ENCODE data around the gene FGF19. TPM values are rescaled to one million over a fixed set of nuclear protein-coding genes. Genes with fewer than 3 reads are reported as not detected.

Gene FGF19
- total RNA-seq, 1 donor from 2014 or later, result 0.21 TPM

DNA sequence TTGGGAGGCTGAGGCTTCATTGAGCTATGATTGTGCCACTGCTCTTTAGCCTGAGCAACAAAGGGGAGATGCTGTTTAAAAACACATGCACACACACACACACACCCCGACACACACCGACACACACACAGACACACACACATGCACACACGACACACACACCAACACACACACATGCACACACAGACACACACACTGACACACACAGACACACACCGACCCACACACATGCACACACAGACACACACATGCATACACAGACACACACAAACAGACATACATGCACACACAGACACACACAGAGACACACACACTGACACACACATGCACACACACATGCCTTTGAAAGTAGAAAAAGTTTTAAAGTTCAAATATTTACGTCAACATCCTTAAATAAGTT, 23.1 kb downstream of the FGF19 start:
- no peaks in the 10 kb centered on the region for H3K36me3 Mint-ChIP-seq (ENCODE audit: low read depth)
- no peak overlapping the region for H3K27ac Mint-ChIP-seq (ENCODE audit: unreplicated experiment)
- TF ChIP-seq, protein P1, sequence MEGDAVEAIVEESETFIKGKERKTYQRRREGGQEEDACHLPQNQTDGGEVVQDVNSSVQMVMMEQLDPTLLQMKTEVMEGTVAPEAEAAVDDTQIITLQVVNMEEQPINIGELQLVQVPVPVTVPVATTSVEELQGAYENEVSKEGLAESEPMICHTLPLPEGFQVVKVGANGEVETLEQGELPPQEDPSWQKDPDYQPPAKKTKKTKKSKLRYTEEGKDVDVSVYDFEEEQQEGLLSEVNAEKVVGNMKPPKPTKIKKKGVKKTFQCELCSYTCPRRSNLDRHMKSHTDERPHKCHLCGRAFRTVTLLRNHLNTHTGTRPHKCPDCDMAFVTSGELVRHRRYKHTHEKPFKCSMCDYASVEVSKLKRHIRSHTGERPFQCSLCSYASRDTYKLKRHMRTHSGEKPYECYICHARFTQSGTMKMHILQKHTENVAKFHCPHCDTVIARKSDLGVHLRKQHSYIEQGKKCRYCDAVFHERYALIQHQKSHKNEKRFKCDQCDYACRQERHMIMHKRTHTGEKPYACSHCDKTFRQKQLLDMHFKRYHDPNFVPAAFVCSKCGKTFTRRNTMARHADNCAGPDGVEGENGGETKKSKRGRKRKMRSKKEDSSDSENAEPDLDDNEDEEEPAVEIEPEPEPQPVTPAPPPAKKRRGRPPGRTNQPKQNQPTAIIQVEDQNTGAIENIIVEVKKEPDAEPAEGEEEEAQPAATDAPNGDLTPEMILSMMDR (conservative IDR thresholded peaks at IDR 0.05), result no peak
- no peak overlapping the region for H3K4me3 Mint-ChIP-seq
- peaks cover 19% of the 10 kb centered on the region for H3K27me3 Mint-ChIP-seq (ENCODE audit: low read depth)
- no peak for DNase-seq (ENCODE audit: low read depth, low spot score)
- H3K4me1 Mint-ChIP-seq, result no peaks in the 10 kb centered on the region
- no peaks in the 10 kb centered on the region for H3K9me3 Mint-ChIP-seq

DNA sequence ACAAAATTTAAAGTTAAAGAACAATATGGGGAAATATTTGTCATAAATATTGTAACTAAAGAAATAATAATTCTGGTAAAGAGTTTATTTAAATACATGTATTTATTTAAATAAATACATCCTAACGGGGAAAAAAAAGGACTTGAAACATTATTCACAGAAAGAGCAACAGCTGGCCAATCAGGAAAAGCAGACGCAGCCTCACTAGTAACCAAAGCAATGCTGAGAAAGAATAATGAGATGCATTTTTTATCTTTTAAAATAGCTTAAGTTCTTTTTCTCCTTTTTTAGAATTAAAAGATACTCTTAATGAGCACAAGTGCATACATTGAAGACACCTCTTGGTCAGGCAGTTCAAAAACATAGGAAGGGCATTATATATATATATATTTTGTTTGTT, 26.1 kb downstream of the FGF19 start:
- H3K27ac Mint-ChIP-seq (ENCODE audit: unreplicated experiment), result no peak overlapping the region

DNA sequence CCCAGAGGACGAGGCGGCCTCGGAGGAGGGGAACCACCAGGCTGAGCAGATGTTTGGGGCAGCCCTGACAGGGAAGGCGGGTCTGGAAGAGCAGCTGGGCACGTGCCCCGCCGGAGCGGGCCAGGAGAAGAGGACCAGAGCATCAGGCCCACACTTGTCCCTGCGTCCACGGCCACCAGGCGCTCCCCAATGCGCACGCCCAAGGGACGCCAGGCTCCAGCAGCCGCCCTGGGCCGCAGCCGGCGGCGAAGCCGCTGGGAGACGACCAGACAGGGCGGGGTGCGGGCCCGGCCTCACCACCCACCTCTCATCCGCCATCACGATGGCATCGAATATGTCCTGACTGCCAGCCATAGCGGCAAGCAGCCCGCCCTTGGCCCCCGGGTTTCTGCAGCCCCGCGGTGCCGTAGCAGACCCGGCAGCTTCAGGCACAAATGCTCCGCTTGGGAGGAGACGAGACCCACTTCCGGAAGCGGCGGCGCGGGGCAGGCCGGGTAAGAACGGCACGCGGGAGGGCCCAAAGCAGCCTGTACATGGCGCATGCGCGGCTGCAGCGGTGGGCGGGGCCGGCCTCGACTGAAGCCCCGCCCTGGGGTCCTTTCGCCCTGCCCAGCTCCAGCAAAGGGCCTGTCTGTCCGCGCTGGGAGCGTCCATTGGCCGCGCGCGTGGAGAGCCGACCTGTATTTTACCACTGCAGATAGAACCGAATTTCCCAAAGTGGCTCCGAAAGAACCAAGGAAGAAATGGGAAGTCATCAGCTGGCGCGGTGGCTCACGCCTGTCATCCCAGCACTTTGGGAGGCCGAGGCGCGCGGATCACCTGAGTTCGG, 28.7 kb downstream of the FGF19 start, which contains the start of gene LTO1:
LTO1 (minus strand) TSS at position 468 of the 829 bp plus-strand sequence; CDS start at position 354, 114 bp downstream.
- H3K36me3 Mint-ChIP-seq (ENCODE audit: low read depth), result no peaks in the 10 kb centered on the region
- peak; percentile 97 for DNase-seq (ENCODE audit: low read depth, low spot score)
- H3K27me3 Mint-ChIP-seq (ENCODE audit: low read depth), result peaks cover 10% of the 10 kb centered on the region
- TF ChIP-seq, protein P1 (conservative IDR thresholded peaks at IDR 0.05), result peak; percentile 35
- peak within 1 kb of the TSS; percentile 95 for H3K4me3 Mint-ChIP-seq
- H3K27ac Mint-ChIP-seq (ENCODE audit: unreplicated experiment), result peak within 1 kb of the TSS; percentile 95
- H3K4me1 Mint-ChIP-seq, result peaks cover 24% of the 10 kb centered on the region
- no peaks in the 10 kb centered on the region for H3K9me3 Mint-ChIP-seq

More for the DNA sequence above, 26.1 kb downstream of the FGF19 start:
- Mint-ChIP-seq H3K36me3 (ENCODE audit: low read depth) (no peaks in the 10 kb centered on the region), H3K27me3 (ENCODE audit: low read depth) (peaks cover 10% of the 10 kb centered on the region), H3K4me1 (peaks cover 18% of the 10 kb centered on the region), H3K9me3 (no peaks in the 10 kb centered on the region), H3K4me3 (no peak overlapping the region)
- TF ChIP-seq, protein P1 (conservative IDR thresholded peaks at IDR 0.05), result no peak
- no peak for DNase-seq (ENCODE audit: low read depth, low spot score)

DNA sequence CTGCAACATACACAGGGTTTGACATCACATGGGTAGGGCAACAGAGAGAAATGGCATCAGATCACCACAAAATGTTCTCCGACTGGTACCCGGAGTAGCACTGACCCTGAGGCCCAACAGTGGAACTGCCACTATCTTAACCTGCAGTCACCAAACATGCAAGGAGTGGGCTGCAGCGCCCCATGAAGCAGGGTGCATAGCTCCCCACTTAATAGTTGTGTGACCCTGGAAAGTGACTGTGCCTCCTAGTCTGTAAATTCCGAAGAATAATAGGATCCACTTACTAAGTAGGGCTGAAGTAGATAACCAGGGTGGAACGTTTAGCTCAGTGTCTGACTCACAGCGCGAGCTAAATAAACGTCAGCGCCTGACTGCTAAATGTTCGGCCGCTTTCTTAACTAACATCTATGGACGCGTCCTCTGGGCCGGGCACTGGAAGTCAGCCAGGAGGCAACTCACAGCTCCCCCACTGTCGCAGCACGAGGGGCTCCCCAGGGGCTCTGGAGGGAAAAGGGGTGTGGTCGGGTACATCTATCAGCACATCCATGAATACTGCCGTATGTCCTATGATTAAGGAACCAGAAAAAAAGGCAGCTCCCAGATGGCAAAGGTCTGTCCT, 29.4 kb downstream of the FGF19 start:
- DNase-seq (ENCODE audit: low read depth, low spot score), result no peak
- TF ChIP-seq, protein P1 (conservative IDR thresholded peaks at IDR 0.05), result no peak
- Mint-ChIP-seq H3K27me3 (ENCODE audit: low read depth) (peaks cover 10% of the 10 kb centered on the region), H3K36me3 (ENCODE audit: low read depth) (no peaks in the 10 kb centered on the region), H3K4me3 (peak overlapping the region; percentile 95), H3K27ac (ENCODE audit: unreplicated experiment) (peak overlapping the region; percentile 67), H3K9me3 (no peaks in the 10 kb centered on the region), H3K4me1 (peaks cover 27% of the 10 kb centered on the region)

DNA sequence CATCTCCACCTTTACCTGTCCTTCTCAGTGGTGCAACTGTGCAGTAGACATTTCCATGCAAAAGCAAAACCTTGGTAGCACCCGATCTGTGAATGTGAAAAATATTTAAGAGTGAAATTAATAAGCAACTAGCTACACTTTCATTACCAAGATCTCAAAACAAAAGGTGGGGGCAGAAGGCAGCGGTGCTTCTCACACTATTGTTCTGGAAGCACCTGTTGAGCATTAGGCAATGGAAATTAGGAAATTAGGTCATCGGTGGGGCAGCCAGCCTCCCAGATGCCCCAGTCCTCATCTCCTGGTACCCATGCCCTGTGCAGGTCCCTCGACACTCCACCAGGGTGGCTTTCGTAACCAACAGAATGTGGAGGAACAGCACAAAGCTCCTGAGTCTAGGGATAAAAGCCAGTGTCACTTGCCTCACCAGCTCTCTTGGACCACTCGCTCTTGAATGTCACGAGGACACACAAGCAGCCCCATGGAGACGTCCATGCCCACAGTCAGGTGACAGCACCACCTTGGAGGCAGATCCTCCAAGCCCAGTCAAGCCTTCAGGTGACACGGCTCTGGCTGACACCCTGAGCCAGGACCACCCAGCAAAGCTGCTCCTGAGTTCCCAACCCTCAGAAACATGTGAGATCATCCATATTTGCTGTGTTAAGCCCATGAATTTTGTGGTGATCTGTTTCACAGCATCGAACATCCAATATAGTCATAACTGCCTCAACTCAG, 31.9 kb downstream of the FGF19 start:
- DNase-seq (ENCODE audit: low read depth, low spot score), result no peak
- Mint-ChIP-seq H3K36me3 (ENCODE audit: low read depth) (no peaks in the 10 kb centered on the region), H3K4me1 (peaks cover 27% of the 10 kb centered on the region), H3K4me3 (peak overlapping the region; percentile 65), H3K27me3 (ENCODE audit: low read depth) (no peaks in the 10 kb centered on the region), H3K27ac (ENCODE audit: unreplicated experiment) (no peak overlapping the region), H3K9me3 (no peaks in the 10 kb centered on the region)
- TF ChIP-seq, protein P1 (conservative IDR thresholded peaks at IDR 0.05), result no peak
